Common myeloid progenitor, CD34-positive (primary cell): ENCODE data around the gene GAPVD1. TPM values are rescaled to one million over a fixed set of nuclear protein-coding genes. Genes with fewer than 3 reads are reported as not detected.
"Not testable (repeated sequence)": the region's sequence is repeated elsewhere in the genome, so short reads cannot be mapped to it uniquely, and the experiment has no call there.

ENCODE experiments used
- CTCF ChIA-PET: fragments of 350-600 bp; sonication (Branson Sonifier 250); formaldehyde crosslinking; loops from one replicate; lab custom pipeline; 2021; ENCODE audit warnings: antibody characterized with exemption; lab: Charles Lee
- POLR2A ChIA-PET: fragments of 350-600 bp; sonication (Branson Sonifier 250); formaldehyde crosslinking; loops from one replicate; lab custom pipeline; 2021; ENCODE audit warnings: antibody characterized with exemption; lab: Charles Lee
- DNase-seq, 3 donors: peaks; one replicate each; pipeline versions ENCODE4 v3.0.0 to v3.0.0-alpha.2; 2013
- H3K27ac ChIP-seq, 2 experiments: 1 replicate in 1 of 2; 2 replicates in 1 of 2; pipeline ENCODE4 v1.7.0; 2013; ENCODE audit warnings: inconsistent platforms in 2 of 2, low read length in 2 of 2, mild to moderate bottlenecking in 2 of 2, low read depth in 1 of 2, moderate library complexity in 1 of 2; ENCODE audit not compliant: severe bottlenecking in 2 of 2, insufficient read depth in 1 of 2, poor library complexity in 1 of 2
- H3K27me3 ChIP-seq, 5 experiments: replicated peaks in 2 of 5; 1 replicate in 3 of 5; 2 replicates in 2 of 5; pipeline versions ENCODE4 v1.6.1 to v1.7.0; 2013; ENCODE audit warnings: low read length in 4 of 5, mild to moderate bottlenecking in 2 of 5, moderate library complexity in 2 of 5, inconsistent platforms in 1 of 5; ENCODE audit not compliant: insufficient read depth in 5 of 5, control insufficient read depth in 4 of 5
- H3K36me3 ChIP-seq, 4 experiments: 1 replicate in 2 of 4; 2 replicates in 2 of 4; pipeline versions ENCODE4 v1.6.1 to v1.7.0; 2013; ENCODE audit warnings: low read length in 3 of 4, control low read depth in 1 of 4, mild to moderate bottlenecking in 1 of 4; ENCODE audit not compliant: control insufficient read depth in 4 of 4, insufficient read depth in 4 of 4
- H3K4me1 ChIP-seq, 4 experiments: 1 replicate in 3 of 4; 2 replicates in 1 of 4; pipeline versions ENCODE4 v1.6.1 to v1.7.1; 2013; ENCODE audit warnings: low read length in 3 of 4, mild to moderate bottlenecking in 3 of 4, control low read depth in 1 of 4, inconsistent platforms in 1 of 4, moderate library complexity in 1 of 4; ENCODE audit not compliant: control insufficient read depth in 4 of 4, insufficient read depth in 4 of 4; ENCODE audit errors: control extremely low read depth in 1 of 4
- H3K4me3 ChIP-seq, 7 experiments: 1 replicate in 4 of 7; 2 replicates in 3 of 7; pipeline versions ENCODE4 v1.5.1 to v1.7.0; 2013; ENCODE audit warnings: mild to moderate bottlenecking in 7 of 7, low read length in 6 of 7, moderate library complexity in 6 of 7, inconsistent platforms in 2 of 7, low read depth in 2 of 7, control low read depth in 1 of 7; ENCODE audit not compliant: insufficient read depth in 4 of 7, control insufficient read depth in 1 of 7; ENCODE audit errors: extremely low read depth in 1 of 7
- H3K9me3 ChIP-seq, 5 experiments: 1 replicate in 4 of 5; 2 replicates in 1 of 5; pipeline versions ENCODE4 v1.6.1 to v1.7.1; 2013; ENCODE audit warnings: low read length in 4 of 5, mild to moderate bottlenecking in 2 of 5, inconsistent platforms in 1 of 5, low read depth in 1 of 5, moderate library complexity in 1 of 5; ENCODE audit not compliant: control insufficient read depth in 4 of 5, insufficient read depth in 2 of 5; ENCODE audit errors: control extremely low read depth in 1 of 5
- WGBS: methylation state at CpG from one replicate; pipeline ENCODE4 v1.1.5; 2013; ENCODE audit not compliant: insufficient coverage; 5-methylcytosine and 5-hydroxymethylcytosine counted together
- polyA plus RNA-seq: library from polyadenylated mRNA; unstranded; fragments of 120-200 nt; gene quantifications from one replicate; pipeline ENCODE4 v1.2.1, GENCODE V29; 2013

The GAPVD1 gene
- 22.1 TPM for polyA plus RNA-seq

- peak; percentile 93 to 95 (median 93) for DNase-seq
- peaks cover 24 to 54% (median 30%) of the 10 kb centered on the region in 4 experiments for H3K4me1 ChIP-seq
- under 1% methylated on average over 66 of the region's 72 CpGs for WGBS
- CTCF ChIA-PET: interaction anchor here (1.0 to 2.8 kb wide), 5 partner anchors 10 to 33 kb away, joined by 3 to 8 read pairs (median 4); partner anchors contain the start of gene HSPA5
- peak within 1 kb of the TSS; percentile 74 to 85 for H3K27ac ChIP-seq
- POLR2A ChIA-PET: interaction anchor here (0.6 to 4.1 kb wide), 2 partner anchors 20 to 150 kb away, joined by 3 to 34 read pairs; partner anchors contain the start of gene HSPA5
- no peaks in the 10 kb centered on the region for H3K9me3 ChIP-seq
- peak within 1 kb of the TSS; percentile 90 to 99 (median 97) for H3K4me3 ChIP-seq
- H3K36me3 ChIP-seq: peaks cover 0 to 5% (median 3%) of the 10 kb centered on the region in 4 experiments
- H3K27me3 ChIP-seq: no peaks in the 10 kb centered on the region
Observed at GRCh38 chr9:125261501-125262293, at the start of gene GAPVD1. TSS of gene GAPVD1 (plus strand) at chr9:125261826. CDS start at chr9:125298922, 37,096 bp downstream.

- Histone ChIP-seq H3K9me3 (no peaks in the 10 kb centered on the region), H3K4me1 (no peaks in the 10 kb centered on the region), H3K4me3 (no peak overlapping the region), H3K36me3 (peaks cover 6 to 37% (median 20%) of the 10 kb centered on the region in 4 experiments), H3K27me3 (no peaks in the 10 kb centered on the region), H3K27ac (no peak overlapping the region)
- WGBS: 97% methylated on average over 4 of the region's 5 CpGs
- CTCF ChIA-PET: no interaction called here
- DNase-seq: no peak
- POLR2A ChIA-PET: no interaction called here
Observed at GRCh38 chr9:125214186-125214585, 47.4 kb upstream of the GAPVD1 start.

GRCh38 chr9:125218621-125219020, 43.0 kb upstream of the GAPVD1 start:
- Histone ChIP-seq H3K27ac (no peak overlapping the region), H3K27me3 (no peaks in the 10 kb centered on the region), H3K36me3 (peaks cover 8 to 31% (median 23%) of the 10 kb centered on the region in 4 experiments), H3K9me3 (no peaks in the 10 kb centered on the region), H3K4me1 (no peaks in the 10 kb centered on the region), H3K4me3 (no peak overlapping the region)
- POLR2A ChIA-PET: interaction anchor here (1.9 kb wide), 1 partner anchor 23 kb away, joined by 5 read pairs; the partner anchor contains the start of gene HSPA5
- CTCF ChIA-PET: interaction anchor here (0.7 kb wide), 1 partner anchor 14 kb away, joined by 3 read pairs; no protein-coding TSS in a partner anchor
- DNase-seq: no peak
- WGBS: 90% methylated on average over 2 of the region's 3 CpGs

- POLR2A ChIA-PET: interaction anchor here (0.5 kb wide), 1 partner anchor 21 kb away, joined by 4 read pairs; no protein-coding TSS in a partner anchor
Observed at GRCh38 chr9:125224858-125225257, 36.8 kb upstream of the GAPVD1 start.

GRCh38 chr9:125227761-125228160, 33.9 kb upstream of the GAPVD1 start:
- Histone ChIP-seq H3K27ac (no peak overlapping the region), H3K27me3 (no peaks in the 10 kb centered on the region), H3K4me3 (no peak overlapping the region), H3K9me3 (no peaks in the 10 kb centered on the region), H3K4me1 (no peaks in the 10 kb centered on the region), H3K36me3 (peaks cover 6 to 43% (median 24%) of the 10 kb centered on the region in 4 experiments)
- CTCF ChIA-PET: interaction anchor here (0.6 kb wide), 1 partner anchor 49 kb away, joined by 3 read pairs; no protein-coding TSS in a partner anchor
- POLR2A ChIA-PET: interaction anchor here (0.6 kb wide), 1 partner anchor 578 kb away, joined by 3 read pairs; no protein-coding TSS in a partner anchor
- 100% methylated on average over 2 of the region's 6 CpGs for WGBS
- DNase-seq: no peak

More at GRCh38 chr9:125224858-125225257, 36.8 kb upstream of the GAPVD1 start:
- H3K27ac ChIP-seq, DNase-seq, H3K4me1 ChIP-seq, H3K4me3 ChIP-seq, CTCF ChIA-PET, H3K27me3 ChIP-seq, H3K9me3 ChIP-seq: not testable (repeated sequence)
- peaks cover 8 to 40% (median 26%) of the 10 kb centered on the region in 4 experiments for H3K36me3 ChIP-seq

GRCh38 chr9:125233678-125234077, 27.9 kb upstream of the GAPVD1 start:
- no peaks in the 10 kb centered on the region for H3K9me3 ChIP-seq
- no peaks in the 10 kb centered on the region for H3K27me3 ChIP-seq
- 100% methylated on average over 2 of the region's 3 CpGs for WGBS
- DNase-seq: peak in 2 of 3 donors; percentile 30 to 39
- ChIA-PET POLR2A (interaction anchor here (0.8 to 2.7 kb wide), 2 partner anchors 16 to 33 kb away, joined by 4 to 14 read pairs; partner anchors contain the start of gene RABEPK), CTCF (interaction anchor here (1.0 kb wide), 1 partner anchor 28 kb away, joined by 3 read pairs; the partner anchor contains the start of gene GAPVD1)
- peaks cover 5 to 16% (median 10%) of the 10 kb centered on the region in 4 experiments for H3K4me1 ChIP-seq
- H3K4me3 ChIP-seq: no peak overlapping the region
- peaks cover 22 to 74% (median 48%) of the 10 kb centered on the region in 4 experiments for H3K36me3 ChIP-seq
- no peak overlapping the region for H3K27ac ChIP-seq
